ENCODE measurements around the gene ZNF793.

DNA sequence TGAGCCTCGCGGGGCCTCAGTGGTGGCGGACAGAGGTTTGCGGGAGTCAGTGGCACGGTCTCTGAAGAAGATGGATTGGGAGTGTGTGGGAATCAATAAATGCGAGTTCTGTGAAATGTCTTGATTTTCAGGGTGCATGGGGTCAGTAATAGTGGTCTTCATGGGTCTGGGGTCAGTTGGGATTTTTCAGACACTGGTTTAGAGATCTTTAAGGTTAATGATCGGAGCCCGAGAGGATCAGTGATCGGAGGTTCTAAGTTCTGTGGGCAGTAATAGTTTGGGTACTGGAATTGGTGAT is 377 bp downstream of the ZNF793 start:
- TF ChIP-seq, protein P1, sequence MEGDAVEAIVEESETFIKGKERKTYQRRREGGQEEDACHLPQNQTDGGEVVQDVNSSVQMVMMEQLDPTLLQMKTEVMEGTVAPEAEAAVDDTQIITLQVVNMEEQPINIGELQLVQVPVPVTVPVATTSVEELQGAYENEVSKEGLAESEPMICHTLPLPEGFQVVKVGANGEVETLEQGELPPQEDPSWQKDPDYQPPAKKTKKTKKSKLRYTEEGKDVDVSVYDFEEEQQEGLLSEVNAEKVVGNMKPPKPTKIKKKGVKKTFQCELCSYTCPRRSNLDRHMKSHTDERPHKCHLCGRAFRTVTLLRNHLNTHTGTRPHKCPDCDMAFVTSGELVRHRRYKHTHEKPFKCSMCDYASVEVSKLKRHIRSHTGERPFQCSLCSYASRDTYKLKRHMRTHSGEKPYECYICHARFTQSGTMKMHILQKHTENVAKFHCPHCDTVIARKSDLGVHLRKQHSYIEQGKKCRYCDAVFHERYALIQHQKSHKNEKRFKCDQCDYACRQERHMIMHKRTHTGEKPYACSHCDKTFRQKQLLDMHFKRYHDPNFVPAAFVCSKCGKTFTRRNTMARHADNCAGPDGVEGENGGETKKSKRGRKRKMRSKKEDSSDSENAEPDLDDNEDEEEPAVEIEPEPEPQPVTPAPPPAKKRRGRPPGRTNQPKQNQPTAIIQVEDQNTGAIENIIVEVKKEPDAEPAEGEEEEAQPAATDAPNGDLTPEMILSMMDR (IDR thresholded peaks at IDR 0.05): no peak
- TF ChIP-seq POLR2A (IDR thresholded peaks at IDR 0.05): no peak
